ENCODE measurements around the gene LYL1.
A peak's percentile ranks its signal among the peaks of the same experiment; 100 is the strongest.

Gene LYL1

DNA sequence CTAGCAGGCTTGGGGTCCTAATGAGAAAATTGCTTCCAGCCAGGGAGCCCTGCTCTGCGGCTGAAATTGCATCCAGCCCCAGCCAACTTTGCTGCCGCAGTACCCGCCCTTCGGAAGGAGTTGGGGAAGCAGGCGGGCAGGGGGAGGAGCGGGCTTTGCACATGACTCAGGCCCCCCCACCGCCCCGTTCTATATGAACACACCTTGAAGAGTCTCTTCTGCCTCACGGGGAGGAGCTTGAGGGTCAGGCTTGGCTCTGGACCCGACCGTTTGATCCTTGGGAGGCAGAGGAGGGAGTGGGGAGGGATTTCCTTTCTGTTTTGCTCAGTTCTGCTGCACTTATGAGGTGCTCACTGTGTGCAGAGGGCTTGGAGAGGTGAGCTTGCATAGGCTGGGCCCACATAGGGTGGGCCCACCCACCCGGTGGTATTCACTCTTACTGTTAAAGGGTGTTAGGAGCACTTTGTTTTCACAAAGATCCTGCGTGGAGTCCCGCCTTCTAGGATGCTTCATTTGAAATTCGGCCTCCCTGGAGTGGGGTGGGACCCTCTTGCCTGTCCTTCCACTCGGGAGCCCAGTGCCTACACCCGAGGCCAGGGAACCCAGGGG is 46.5 kb downstream of the LYL1 start:
- no peaks in the 10 kb centered on the region for H3K27me3 ChIP-seq (ENCODE audit: low read depth, low read length)
- peak overlapping the region; percentile 23 to 44 for H3K4me3 ChIP-seq (ENCODE audit: low read depth in 1 of 2, low read length in 2 of 2)
- H3K9me3 ChIP-seq (ENCODE audit: control insufficient read depth in 1 of 2, low read length in 2 of 2) = no peaks in the 10 kb centered on the region
- peaks cover 56 to 92% of the 10 kb centered on the region in 2 donors for H3K4me1 ChIP-seq (ENCODE audit: control insufficient read depth in 1 of 2, insufficient read depth in 2 of 2, low read length in 2 of 2)
- peaks cover 0 to 10% of the 10 kb centered on the region in 2 donors for H3K36me3 ChIP-seq (ENCODE audit: control insufficient read depth in 1 of 2, insufficient read depth in 2 of 2, low read length in 2 of 2)
- H3K27ac ChIP-seq (ENCODE audit: low read length) = peak overlapping the region; percentile 90

DNA sequence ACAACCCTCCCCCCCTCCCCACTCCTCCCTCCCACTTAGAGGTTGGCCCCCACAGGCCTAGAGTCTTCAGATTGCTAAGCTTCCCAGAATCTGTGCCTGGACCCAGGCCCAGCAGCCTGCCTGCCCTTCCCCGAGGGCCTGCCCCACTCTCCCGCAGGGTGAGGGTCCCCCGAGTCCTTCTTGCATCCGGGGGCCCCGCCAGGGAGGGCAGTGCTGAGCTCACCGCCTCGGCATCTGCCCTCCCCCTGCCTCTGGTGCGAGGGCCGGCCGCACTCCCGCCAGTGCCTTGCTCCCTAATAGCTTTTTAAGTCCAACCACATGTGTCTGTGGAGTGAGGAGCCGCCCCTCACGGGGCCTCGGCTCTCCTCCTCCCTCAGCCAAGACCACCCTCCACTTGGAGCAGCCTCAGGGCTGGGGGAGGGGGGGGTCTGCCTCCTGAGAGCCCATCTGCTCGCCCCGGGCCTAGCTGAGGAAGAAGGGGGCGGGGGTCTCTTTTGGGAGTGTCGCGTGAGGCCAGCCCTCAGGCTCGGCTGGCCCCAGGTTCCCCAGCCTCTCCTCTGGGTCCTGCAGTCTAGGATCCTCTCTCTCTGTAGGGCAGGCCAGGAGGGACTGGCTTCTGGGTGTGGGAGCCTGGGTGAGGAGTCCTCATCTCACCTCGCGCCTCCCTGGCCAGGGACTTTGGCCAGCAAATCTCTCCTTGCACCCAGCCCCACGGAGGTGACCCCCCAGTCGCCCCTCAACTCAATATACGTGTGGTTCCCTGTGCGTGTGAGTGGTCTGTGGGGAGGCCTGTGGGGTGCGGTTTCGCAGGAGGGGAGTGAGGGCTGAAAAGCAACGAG is 47.2 kb downstream of the LYL1 start:
- Histone ChIP-seq H3K9me3 (ENCODE audit: control insufficient read depth in 1 of 2, low read length in 2 of 2) (no peaks in the 10 kb centered on the region), H3K27ac (ENCODE audit: low read length) (peak overlapping the region; percentile 90), H3K36me3 (ENCODE audit: control insufficient read depth in 1 of 2, insufficient read depth in 2 of 2, low read length in 2 of 2) (peaks cover 0 to 10% of the 10 kb centered on the region in 2 donors), H3K4me1 (ENCODE audit: control insufficient read depth in 1 of 2, insufficient read depth in 2 of 2, low read length in 2 of 2) (peaks cover 63 to 92% of the 10 kb centered on the region in 2 donors), H3K4me3 (ENCODE audit: low read depth in 1 of 2, low read length in 2 of 2) (peak overlapping the region in 1 of 2 donors; percentile 44), H3K27me3 (ENCODE audit: low read depth, low read length) (no peaks in the 10 kb centered on the region)

DNA sequence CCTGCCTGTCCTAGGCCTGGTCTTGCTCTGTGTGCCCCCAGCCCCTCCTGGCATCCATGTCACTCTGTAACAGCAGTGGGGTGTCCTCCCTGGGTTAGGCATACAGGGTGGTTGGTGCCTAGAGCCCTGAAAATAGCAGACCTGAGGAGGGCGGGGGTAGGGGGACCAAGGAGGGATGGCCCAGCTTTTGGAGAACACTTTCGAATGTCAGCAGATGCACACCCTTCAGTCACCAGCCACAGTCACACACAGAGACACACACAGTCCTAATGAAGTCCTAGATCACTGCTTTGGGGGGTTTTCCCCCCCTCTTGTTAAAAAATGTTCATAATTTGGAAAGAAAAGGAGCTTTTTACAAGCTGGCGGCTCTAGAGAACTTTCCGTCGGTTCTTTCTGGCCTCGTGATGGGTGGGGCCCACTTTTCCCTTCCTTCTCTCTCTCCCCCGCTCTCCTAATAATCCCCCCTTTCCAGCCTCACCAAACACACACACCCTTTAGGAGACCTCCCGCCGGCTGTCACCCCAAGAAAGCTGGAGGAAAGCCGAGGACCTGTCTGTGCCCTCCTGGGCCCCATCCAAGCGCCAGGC is 47.9 kb downstream of the LYL1 start:
- Histone ChIP-seq H3K27me3 (ENCODE audit: low read depth, low read length) (no peaks in the 10 kb centered on the region), H3K27ac (ENCODE audit: low read length) (peak overlapping the region; percentile 94), H3K36me3 (ENCODE audit: control insufficient read depth in 1 of 2, insufficient read depth in 2 of 2, low read length in 2 of 2) (peaks cover 0 to 10% of the 10 kb centered on the region in 2 donors), H3K4me1 (ENCODE audit: control insufficient read depth in 1 of 2, insufficient read depth in 2 of 2, low read length in 2 of 2) (peaks cover 59 to 92% of the 10 kb centered on the region in 2 donors), H3K4me3 (ENCODE audit: low read depth in 1 of 2, low read length in 2 of 2) (peak overlapping the region in 1 of 2 donors; percentile 42), H3K9me3 (ENCODE audit: control insufficient read depth in 1 of 2, low read length in 2 of 2) (no peaks in the 10 kb centered on the region)

DNA sequence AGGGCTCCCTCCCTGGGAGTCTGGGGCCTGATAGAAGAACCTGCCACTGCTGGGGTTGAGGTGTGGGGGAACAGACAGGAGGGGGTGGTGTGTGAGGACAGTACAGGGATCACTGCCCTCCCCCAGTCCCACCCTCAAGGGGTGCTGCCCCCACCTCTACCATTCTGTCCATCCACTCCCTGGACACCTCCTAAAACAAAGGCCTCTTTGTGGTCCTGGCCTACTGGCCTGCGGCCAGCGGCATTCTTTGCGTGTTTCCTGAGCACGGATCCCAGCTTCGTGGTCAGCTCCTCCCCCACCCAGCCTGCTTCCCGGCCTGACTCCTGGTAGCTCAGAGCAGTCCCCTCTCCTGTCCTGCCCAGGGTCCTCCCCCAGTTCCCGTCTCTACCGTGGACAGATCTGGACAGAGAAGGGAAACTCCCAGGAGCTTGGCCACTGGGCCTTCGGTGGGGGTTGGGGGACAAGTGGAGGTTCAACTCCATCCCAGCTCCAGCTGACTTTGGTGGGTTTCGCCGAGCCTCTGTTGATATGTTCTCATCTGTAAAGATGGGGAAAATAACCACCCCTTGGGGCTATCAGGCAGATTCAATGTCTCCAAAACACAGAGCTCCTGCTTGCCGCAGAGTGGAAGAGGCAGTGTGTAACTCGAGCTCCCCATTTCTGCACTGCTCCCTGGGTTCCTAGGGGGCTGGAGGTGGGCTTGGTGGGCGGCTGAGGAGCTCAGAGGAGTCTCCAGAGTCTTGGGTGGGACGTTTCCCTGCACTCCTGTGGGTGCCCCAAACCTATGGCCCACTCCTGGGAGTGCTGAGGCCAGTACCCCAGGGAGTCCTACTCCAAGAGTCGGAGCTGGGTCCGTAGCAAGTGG is 48.7 kb downstream of the LYL1 start:
- no peaks in the 10 kb centered on the region for H3K9me3 ChIP-seq (ENCODE audit: control insufficient read depth in 1 of 2, low read length in 2 of 2)
- H3K36me3 ChIP-seq (ENCODE audit: control insufficient read depth in 1 of 2, insufficient read depth in 2 of 2, low read length in 2 of 2) = peaks cover 0 to 10% of the 10 kb centered on the region in 2 donors
- no peaks in the 10 kb centered on the region for H3K27me3 ChIP-seq (ENCODE audit: low read depth, low read length)
- H3K27ac ChIP-seq (ENCODE audit: low read length) = peak overlapping the region; percentile 94
- H3K4me3 ChIP-seq (ENCODE audit: low read depth in 1 of 2, low read length in 2 of 2) = peak overlapping the region in 1 of 2 donors; percentile 42
- H3K4me1 ChIP-seq (ENCODE audit: control insufficient read depth in 1 of 2, insufficient read depth in 2 of 2, low read length in 2 of 2) = peaks cover 59 to 87% of the 10 kb centered on the region in 2 donors

DNA sequence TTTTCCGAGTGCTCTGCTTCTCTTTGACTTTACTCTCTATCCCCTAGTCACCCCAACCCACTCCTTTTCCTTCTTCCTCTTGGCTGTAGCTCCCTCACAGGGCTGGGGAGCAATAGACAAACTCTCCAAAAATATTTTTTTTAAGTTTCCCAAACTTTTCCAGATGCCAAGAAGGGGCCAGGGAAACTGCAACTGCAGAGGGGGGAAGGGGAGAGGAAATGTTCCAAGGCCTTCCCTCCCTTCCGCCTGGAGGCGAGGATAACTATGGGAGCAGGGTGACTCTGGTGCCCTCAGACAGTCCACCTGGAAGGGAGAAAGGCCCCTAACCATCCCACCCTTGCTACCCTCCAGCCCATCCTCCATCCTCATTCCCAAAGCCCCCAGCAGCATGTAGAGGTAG is 49.4 kb downstream of the LYL1 start:
- H3K36me3 ChIP-seq (ENCODE audit: control insufficient read depth in 1 of 2, insufficient read depth in 2 of 2, low read length in 2 of 2) = peaks cover 0 to 10% of the 10 kb centered on the region in 2 donors
- H3K27me3 ChIP-seq (ENCODE audit: low read depth, low read length) = no peaks in the 10 kb centered on the region
- H3K9me3 ChIP-seq (ENCODE audit: control insufficient read depth in 1 of 2, low read length in 2 of 2) = no peaks in the 10 kb centered on the region
- peak overlapping the region; percentile 94 for H3K27ac ChIP-seq (ENCODE audit: low read length)
- H3K4me3 ChIP-seq (ENCODE audit: low read depth in 1 of 2, low read length in 2 of 2) = peak overlapping the region in 1 of 2 donors; percentile 42
- H3K4me1 ChIP-seq (ENCODE audit: control insufficient read depth in 1 of 2, insufficient read depth in 2 of 2, low read length in 2 of 2) = peaks cover 59 to 79% of the 10 kb centered on the region in 2 donors

DNA sequence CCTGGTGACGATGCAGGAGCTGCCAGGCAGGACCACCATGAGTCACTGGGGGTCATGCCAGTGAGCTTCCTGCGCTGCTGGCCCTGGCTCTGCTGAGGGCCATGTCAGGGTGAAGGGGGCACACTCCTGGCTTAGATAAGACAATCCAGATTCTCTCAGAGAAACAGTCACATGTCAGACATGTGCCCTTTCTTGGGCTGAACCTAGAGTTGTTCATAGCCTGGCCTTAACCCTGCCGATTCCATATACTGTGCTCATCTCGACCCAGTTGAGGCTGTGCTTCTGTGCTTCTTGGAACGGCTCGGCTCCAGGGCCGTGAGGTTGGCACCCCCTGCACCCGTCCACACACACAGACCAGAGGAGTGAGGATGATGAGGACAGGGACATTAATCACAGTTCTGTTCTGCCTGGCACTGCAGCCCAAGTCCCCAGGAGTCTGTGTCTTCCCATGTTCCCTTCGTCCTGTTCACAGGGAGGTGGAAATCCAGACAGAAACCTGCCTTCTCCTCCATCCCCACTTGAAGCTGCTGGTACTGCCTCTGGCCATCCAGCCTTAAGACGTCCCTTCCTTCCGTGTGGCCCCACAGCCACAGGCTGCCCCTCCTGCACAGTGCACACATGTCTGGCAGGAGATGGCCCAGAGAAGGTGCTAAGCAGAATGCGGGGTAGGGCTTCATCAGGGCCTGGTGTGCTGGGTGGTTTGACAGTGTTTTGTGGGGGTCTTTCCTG is 50.0 kb downstream of the LYL1 start:
- peaks cover 0 to 10% of the 10 kb centered on the region in 2 donors for H3K36me3 ChIP-seq (ENCODE audit: control insufficient read depth in 1 of 2, insufficient read depth in 2 of 2, low read length in 2 of 2)
- peak overlapping the region in 1 of 2 donors; percentile 43 for H3K4me3 ChIP-seq (ENCODE audit: low read depth in 1 of 2, low read length in 2 of 2)
- peak overlapping the region; percentile 94 for H3K27ac ChIP-seq (ENCODE audit: low read length)
- H3K27me3 ChIP-seq (ENCODE audit: low read depth, low read length) = no peaks in the 10 kb centered on the region
- no peaks in the 10 kb centered on the region for H3K9me3 ChIP-seq (ENCODE audit: control insufficient read depth in 1 of 2, low read length in 2 of 2)
- H3K4me1 ChIP-seq (ENCODE audit: control insufficient read depth in 1 of 2, insufficient read depth in 2 of 2, low read length in 2 of 2) = peaks cover 59 to 73% of the 10 kb centered on the region in 2 donors

DNA sequence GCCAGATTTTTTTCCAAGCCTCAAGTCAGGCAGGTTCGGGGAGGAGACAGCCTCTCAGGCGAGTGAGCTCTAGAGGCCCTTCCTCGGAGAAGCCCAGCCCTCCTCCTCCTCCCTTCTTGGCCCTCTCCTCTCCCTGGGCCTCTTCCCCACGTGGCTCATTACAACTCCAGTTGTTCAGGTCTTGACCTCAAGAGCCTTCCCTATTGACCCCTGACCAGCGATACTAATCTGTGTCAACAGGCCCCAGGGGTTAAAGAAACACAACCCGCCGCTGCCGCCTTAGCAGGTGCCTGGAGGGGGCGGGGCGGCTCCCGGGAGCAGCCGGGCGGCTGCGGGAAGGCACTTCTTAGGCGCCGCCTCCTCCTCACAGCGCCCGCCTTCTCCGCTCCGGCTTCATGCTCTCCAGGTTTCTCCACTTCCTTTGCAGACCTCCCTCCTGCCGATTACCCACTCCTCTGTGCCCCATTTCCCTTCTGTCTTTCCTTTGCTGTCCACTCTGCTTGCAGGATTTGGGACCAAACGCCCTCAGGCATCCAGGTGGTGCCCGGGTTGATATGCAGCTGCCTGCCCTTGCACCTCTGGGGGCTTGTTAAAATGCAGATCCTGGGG is 51.0 kb downstream of the LYL1 start:
- H3K9me3 ChIP-seq (ENCODE audit: control insufficient read depth in 1 of 2, low read length in 2 of 2) = no peaks in the 10 kb centered on the region

DNA sequence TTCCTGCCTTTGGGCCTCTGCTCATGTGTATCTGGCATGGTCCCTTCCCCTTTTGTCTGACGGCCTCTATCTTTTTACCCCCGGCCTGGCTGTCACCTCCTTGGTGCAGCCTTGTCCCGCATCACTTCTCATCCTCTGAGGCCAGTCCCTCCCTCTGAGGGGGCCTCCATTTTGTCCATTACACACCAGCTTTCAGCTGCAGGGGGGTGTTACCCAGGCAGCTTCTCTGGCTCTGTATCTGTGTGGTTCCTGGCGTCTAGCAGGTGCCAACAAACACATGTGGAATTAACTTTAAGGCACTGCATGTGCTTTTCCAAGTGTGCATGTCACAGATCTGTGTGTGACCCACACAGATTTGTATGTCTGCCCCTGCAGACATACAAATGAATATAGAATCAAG is 52.4 kb downstream of the LYL1 start:
- Histone ChIP-seq H3K4me3 (ENCODE audit: low read depth in 1 of 2, low read length in 2 of 2) (no peak overlapping the region), H3K36me3 (ENCODE audit: control insufficient read depth in 1 of 2, insufficient read depth in 2 of 2, low read length in 2 of 2) (peaks cover 0 to 10% of the 10 kb centered on the region in 2 donors), H3K27ac (ENCODE audit: low read length) (no peak overlapping the region), H3K4me1 (ENCODE audit: control insufficient read depth in 1 of 2, insufficient read depth in 2 of 2, low read length in 2 of 2) (peaks cover 42 to 63% of the 10 kb centered on the region in 2 donors), H3K9me3 (ENCODE audit: control insufficient read depth in 1 of 2, low read length in 2 of 2) (no peaks in the 10 kb centered on the region), H3K27me3 (ENCODE audit: low read depth, low read length) (no peaks in the 10 kb centered on the region)

More for the DNA sequence above, 51.0 kb downstream of the LYL1 start:
- H3K4me1 ChIP-seq (ENCODE audit: control insufficient read depth in 1 of 2, insufficient read depth in 2 of 2, low read length in 2 of 2) = peaks cover 55 to 64% of the 10 kb centered on the region in 2 donors
- H3K4me3 ChIP-seq (ENCODE audit: low read depth in 1 of 2, low read length in 2 of 2) = peak overlapping the region; percentile 32 to 43
- H3K27me3 ChIP-seq (ENCODE audit: low read depth, low read length) = no peaks in the 10 kb centered on the region
- H3K36me3 ChIP-seq (ENCODE audit: control insufficient read depth in 1 of 2, insufficient read depth in 2 of 2, low read length in 2 of 2) = peaks cover 0 to 10% of the 10 kb centered on the region in 2 donors
- no peak overlapping the region for H3K27ac ChIP-seq (ENCODE audit: low read length)

Data from muscle layer of duodenum (tissue), 2 donors.